ENCODE results near the gene ZDHHC11. TPM values are rescaled to one million over a fixed set of nuclear protein-coding genes. Genes with fewer than 3 reads are reported as not detected.

ZDHHC11 gene
- total RNA-seq, 1 donor from 2014 or later = 40.1 TPM

Other genes starting within 250 kb of the ZDHHC11 start
- gene CEP72, start 238.6 kb downstream of the ZDHHC11 start, total RNA-seq = 1.6 TPM
- gene TPPP, start 157.6 kb downstream of the ZDHHC11 start, total RNA-seq = 34.8 TPM
- 20.0 TPM for gene ZDHHC11B, start 66.3 kb downstream of the ZDHHC11 start, total RNA-seq
- 26.1 TPM for gene BRD9, start 41.8 kb upstream of the ZDHHC11 start, total RNA-seq
- gene TRIP13, start 41.9 kb upstream of the ZDHHC11 start, total RNA-seq = 0.32 TPM
- 3.4 TPM for gene NKD2, start 157.8 kb upstream of the ZDHHC11 start, total RNA-seq

Measured in left ventricle myocardium superior (tissue), 1 donor.